Mesenchymal stem cell (in vitro differentiated cells and primary cell): ENCODE results near the gene CAPZB.
"Not testable (repeated sequence)": the region's sequence is repeated elsewhere in the genome, so short reads cannot be mapped to it uniquely, and the experiment has no call there.

Source experiments
- DNase-seq: peaks from one replicate; pipeline ENCODE4 v3.0.0-alpha.2; 2013
- H2AFZ ChIP-seq: one replicate; pipeline ENCODE4 v1.6.1; 2013; ENCODE audit warnings: low read depth, mild to moderate bottlenecking, control low read depth, inconsistent platforms, low read length, moderate library complexity
- H2AK5ac ChIP-seq: 2 replicates; pipeline ENCODE4 v1.6.1; 2013; ENCODE audit warnings: low read length, moderate library complexity, mild to moderate bottlenecking, inconsistent platforms; ENCODE audit not compliant: severe bottlenecking
- H2BK120ac ChIP-seq: one replicate; pipeline ENCODE4 v1.6.1; 2013; ENCODE audit warnings: low read depth, mild to moderate bottlenecking, inconsistent platforms, low read length, moderate library complexity
- H2BK12ac ChIP-seq, 2 experiments: one replicate each; pipeline ENCODE4 v1.6.1; 2013; ENCODE audit warnings: inconsistent platforms in 2 of 2, low read length in 2 of 2, mild to moderate bottlenecking in 2 of 2, moderate library complexity in 2 of 2, control low read depth in 1 of 2
- H2BK15ac ChIP-seq: one replicate; pipeline ENCODE4 v1.6.1; 2013; ENCODE audit warnings: mild to moderate bottlenecking, low read depth, inconsistent platforms; ENCODE audit not compliant: poor library complexity, severe bottlenecking
- H2BK5ac ChIP-seq: 2 replicates; pipeline ENCODE4 v1.6.1; 2013; ENCODE audit warnings: low read depth, mild to moderate bottlenecking, low read length, control low read depth, inconsistent platforms; ENCODE audit not compliant: poor library complexity, severe bottlenecking
- H3K14ac ChIP-seq, 2 experiments: one replicate each; pipeline ENCODE4 v1.6.1; 2013; ENCODE audit warnings: inconsistent platforms in 2 of 2, low read length in 2 of 2, control low read depth in 1 of 2, mild to moderate bottlenecking in 1 of 2, moderate library complexity in 1 of 2
- H3K18ac ChIP-seq, 2 experiments: one replicate each; pipeline ENCODE4 v1.6.1; 2013; ENCODE audit warnings: inconsistent platforms in 2 of 2, low read length in 2 of 2, control low read depth in 1 of 2, low read depth in 1 of 2, mild to moderate bottlenecking in 1 of 2
- H3K23ac ChIP-seq, 2 experiments: one replicate each; pipeline ENCODE4 v1.6.1; 2013; ENCODE audit warnings: inconsistent platforms in 2 of 2, low read length in 2 of 2, mild to moderate bottlenecking in 2 of 2, moderate library complexity in 2 of 2, control low read depth in 1 of 2
- H3K27ac ChIP-seq: 2 replicates; pipeline ENCODE4 v1.5.1; 2013; ENCODE audit warnings: mild to moderate bottlenecking, moderate library complexity, low read length, control low read depth, inconsistent platforms; ENCODE audit not compliant: poor library complexity, severe bottlenecking
- H3K27me3 ChIP-seq, 2 experiments: 2 replicates each; pipeline versions ENCODE4 v1.6.1 to v1.7.0; 2013; ENCODE audit warnings: low read length in 2 of 2, mild to moderate bottlenecking in 2 of 2, moderate library complexity in 2 of 2, control low read depth in 1 of 2, inconsistent platforms in 1 of 2; ENCODE audit not compliant: control insufficient read depth in 1 of 2, insufficient read depth in 1 of 2
- H3K36me3 ChIP-seq, 2 experiments: 2 replicates each; pipeline versions ENCODE4 v1.6.1 to v1.7.0; 2013; ENCODE audit warnings: low read length in 2 of 2, control low read depth in 1 of 2, inconsistent platforms in 1 of 2, low read depth in 1 of 2, mild to moderate bottlenecking in 1 of 2; ENCODE audit not compliant: insufficient read depth in 2 of 2, control insufficient read depth in 1 of 2
- H3K4ac ChIP-seq, 2 experiments: one replicate each; pipeline ENCODE4 v1.6.1; 2013; ENCODE audit warnings: inconsistent platforms in 2 of 2, low read length in 2 of 2, mild to moderate bottlenecking in 2 of 2, moderate library complexity in 2 of 2, control low read depth in 1 of 2, low read depth in 1 of 2
- H3K4me1 ChIP-seq: 2 replicates; pipeline ENCODE4 v1.6.1; 2013; ENCODE audit warnings: low read depth, low read length, control low read depth; ENCODE audit not compliant: control insufficient read depth, insufficient read depth
- H3K4me2 ChIP-seq: 2 replicates; pipeline ENCODE4 v1.6.1; 2013; ENCODE audit warnings: low read length, mild to moderate bottlenecking, inconsistent platforms; ENCODE audit not compliant: poor library complexity, severe bottlenecking
- H3K4me3 ChIP-seq, 2 experiments: 2 replicates each; pipeline versions ENCODE4 v1.5.1 to v1.7.0; 2013; ENCODE audit warnings: low read length in 2 of 2, mild to moderate bottlenecking in 2 of 2, control low read depth in 1 of 2, low read depth in 1 of 2; ENCODE audit not compliant: insufficient read depth in 1 of 2
- H3K79me1 ChIP-seq: replicated peaks from 2 replicates; pipeline ENCODE4 v1.6.1; 2013; ENCODE audit warnings: mild to moderate bottlenecking, control low read depth, low read length, inconsistent platforms; ENCODE audit not compliant: poor library complexity, severe bottlenecking
- H3K9ac ChIP-seq: 2 replicates; pipeline ENCODE4 v1.7.0; 2013; ENCODE audit warnings: mild to moderate bottlenecking, low read length, moderate library complexity
- H3K9me3 ChIP-seq: 2 replicates; pipeline ENCODE4 v1.7.0; 2013; ENCODE audit warnings: mild to moderate bottlenecking, low read length; ENCODE audit not compliant: control insufficient read depth
- H4K8ac ChIP-seq: one replicate; pipeline ENCODE4 v1.6.1; 2013; ENCODE audit warnings: inconsistent platforms, mild to moderate bottlenecking, low read length, moderate library complexity
- H4K91ac ChIP-seq: one replicate; pipeline ENCODE4 v1.6.1; 2013; ENCODE audit warnings: mild to moderate bottlenecking, low read length, inconsistent platforms
- WGBS: methylation state at CpG from one replicate; pipeline ENCODE4 v1.1.7; 2013; ENCODE audit warnings: mixed read lengths; 5-methylcytosine and 5-hydroxymethylcytosine counted together

Gene CAPZB

GRCh38 chr1:19514391-19514831 lies 29.1 kb upstream of the CAPZB start:
- H3K27ac ChIP-seq = no peak overlapping the region
- no peak overlapping the region for H2BK120ac ChIP-seq
- 73% methylated on average over 6 of the region's 7 CpGs for WGBS
- no peak overlapping the region for H4K91ac ChIP-seq
- H3K4me2 ChIP-seq = no peak overlapping the region
- no peak overlapping the region for H2AFZ ChIP-seq
- H3K18ac ChIP-seq = no peak overlapping the region
- no peak overlapping the region for H3K23ac ChIP-seq
- H2BK12ac ChIP-seq = no peak overlapping the region
- DNase-seq = peak; percentile 81
- H2AK5ac ChIP-seq = no peak overlapping the region
- no peak overlapping the region for H3K14ac ChIP-seq
- no peaks in the 10 kb centered on the region for H3K4me1 ChIP-seq
- no peaks in the 10 kb centered on the region for H3K27me3 ChIP-seq
- H3K4ac ChIP-seq = no peak overlapping the region
- no peak overlapping the region for H2BK5ac ChIP-seq
- H3K36me3 ChIP-seq = no peaks in the 10 kb centered on the region
- H3K9me3 ChIP-seq = no peaks in the 10 kb centered on the region
- no peaks in the 10 kb centered on the region for H3K79me1 ChIP-seq
- no peak overlapping the region for H3K9ac ChIP-seq
- no peak overlapping the region for H2BK15ac ChIP-seq
- no peak overlapping the region for H4K8ac ChIP-seq
- no peak overlapping the region for H3K4me3 ChIP-seq

GRCh38 chr1:19512545-19512944 lies 27.2 kb upstream of the CAPZB start:
- Histone ChIP-seq H3K36me3 (no peaks in the 10 kb centered on the region), H3K79me1 (no peaks in the 10 kb centered on the region), H3K23ac (no peak overlapping the region), H3K14ac (no peak overlapping the region), H3K4me1 (no peaks in the 10 kb centered on the region), H2BK12ac (no peak overlapping the region), H3K9me3 (no peaks in the 10 kb centered on the region), H3K27me3 (no peaks in the 10 kb centered on the region), H4K8ac (no peak overlapping the region), H3K27ac (no peak overlapping the region), H3K18ac (no peak overlapping the region), H2BK5ac (no peak overlapping the region), H2AK5ac (no peak overlapping the region), H2BK120ac (no peak overlapping the region), H2AFZ (no peak overlapping the region), H3K9ac (peak overlapping the region; percentile 49), H2BK15ac (no peak overlapping the region), H3K4me2 (no peak overlapping the region), H3K4ac (no peak overlapping the region), H4K91ac (no peak overlapping the region), H3K4me3 (no peak overlapping the region)
- 100% methylated on average over 1 of the region's 2 CpGs for WGBS
- DNase-seq = no peak

- Histone ChIP-seq H3K4me3 (no peak overlapping the region), H2BK15ac (no peak overlapping the region), H3K23ac (no peak overlapping the region), H3K4ac (peak overlapping the region in 1 of 2 experiments; percentile 13), H2BK120ac (no peak overlapping the region), H3K27me3 (no peaks in the 10 kb centered on the region), H3K27ac (no peak overlapping the region), H3K79me1 (no peaks in the 10 kb centered on the region), H2BK5ac (no peak overlapping the region), H3K4me2 (no peak overlapping the region), H3K18ac (no peak overlapping the region), H3K4me1 (no peaks in the 10 kb centered on the region), H2BK12ac (no peak overlapping the region), H3K9me3 (no peaks in the 10 kb centered on the region), H3K36me3 (no peaks in the 10 kb centered on the region), H2AK5ac (no peak overlapping the region), H2AFZ (no peak overlapping the region), H4K91ac (no peak overlapping the region), H3K14ac (no peak overlapping the region), H4K8ac (no peak overlapping the region), H3K9ac (no peak overlapping the region)
- DNase-seq = no peak
Measured at GRCh38 chr1:19511116-19511515, 25.8 kb upstream of the CAPZB start.

GRCh38 chr1:19509647-19510046 lies 24.3 kb upstream of the CAPZB start:
- H3K4ac ChIP-seq, H3K23ac ChIP-seq, H3K4me1 ChIP-seq, H2BK120ac ChIP-seq, H2AFZ ChIP-seq, H3K14ac ChIP-seq, H3K36me3 ChIP-seq, H2BK15ac ChIP-seq, DNase-seq, H3K79me1 ChIP-seq, H3K18ac ChIP-seq, H4K8ac ChIP-seq, H2AK5ac ChIP-seq, H3K4me3 ChIP-seq, H4K91ac ChIP-seq, H3K4me2 ChIP-seq, H3K27ac ChIP-seq, H3K27me3 ChIP-seq, H3K9ac ChIP-seq, H3K9me3 ChIP-seq, H2BK12ac ChIP-seq, H2BK5ac ChIP-seq: not testable (repeated sequence)
- WGBS = 92% methylated on average over 8 of the region's 8 CpGs
